B cell (primary cell): Measurements from ENCODE around the gene CLDN2. TPM values are rescaled to one million over a fixed set of nuclear protein-coding genes. Genes with fewer than 3 reads are reported as not detected.

Source experiments
- ATAC-seq: fragments of 200-7000 bp; cut with Tn5 transposase; one replicate; pipeline ENCODE4 v1.10.0; 2021; ENCODE audit warnings: low read depth, mild to moderate bottlenecking, moderate number of reproducible peaks, moderate library complexity
- CTCF ChIA-PET: fragments of 350-600 bp; sonication (Branson Sonifier 250); formaldehyde crosslinking; loops from one replicate; lab custom pipeline; 2021; ENCODE audit warnings: antibody characterized with exemption, inconsistent platforms; lab: Charles Lee
- POLR2A ChIA-PET: fragments of 350-600 bp; sonication (Branson Sonifier 250); formaldehyde crosslinking; loops from one replicate; lab custom pipeline; 2021; ENCODE audit warnings: antibody characterized with exemption; lab: Charles Lee
- DNase-seq: peaks from one replicate; pipeline ENCODE4 v3.0.0; 2013
- H2AFZ ChIP-seq: 2 replicates; pipeline ENCODE4 v1.6.1; 2012; ENCODE audit warnings: mild to moderate bottlenecking, low read depth, low read length; ENCODE audit not compliant: insufficient read depth, poor library complexity, severe bottlenecking
- H3K27ac ChIP-seq, 2 donors: 1 replicate in 1 of 2; 2 replicates in 1 of 2; pipeline ENCODE4 v1.5.1; 2012 to 2013; ENCODE audit warnings: low read length in 2 of 2, mild to moderate bottlenecking in 2 of 2, moderate library complexity in 1 of 2
- H3K27me3 ChIP-seq, 4 experiments: fragments of 200-600 bp in 1 of 4; sonication (generic) in 1 of 4; replicated peaks in 1 of 4; 1 replicate in 2 of 4; 2 replicates in 2 of 4; pipeline versions ENCODE4 v1.6.1 to v1.7.0; 2013 to 2016; ENCODE audit warnings: low read length in 3 of 4, mild to moderate bottlenecking in 2 of 4, mixed read lengths in 1 of 4, moderate library complexity in 1 of 4; ENCODE audit not compliant: insufficient read depth in 4 of 4, control insufficient read depth in 3 of 4; ENCODE audit errors: control extremely low read depth in 1 of 4
- H3K36me3 ChIP-seq, 2 experiments: replicated peaks in 1 of 2; 1 replicate in 1 of 2; 2 replicates in 1 of 2; pipeline versions ENCODE4 v1.6.1 to v1.7.1; 2013; ENCODE audit warnings: low read length in 1 of 2; ENCODE audit not compliant: insufficient read depth in 2 of 2, control insufficient read depth in 1 of 2; ENCODE audit errors: control extremely low read depth in 1 of 2, extremely low read depth in 1 of 2
- H3K4me1 ChIP-seq, 2 donors: fragments of 200-600 bp in 1 of 2; sonication (generic) in 1 of 2; 1 replicate in 1 of 2; 2 replicates in 1 of 2; pipeline versions ENCODE4 v1.5.1 to v1.6.1; 2013 to 2017; ENCODE audit warnings: low read length in 2 of 2; ENCODE audit not compliant: control insufficient read depth in 2 of 2, insufficient read depth in 2 of 2
- H3K4me2 ChIP-seq: replicated peaks from 2 replicates; pipeline ENCODE3; 2012; ENCODE audit warnings: mild to moderate bottlenecking, low read depth, low read length; ENCODE audit not compliant: poor library complexity, severe bottlenecking
- H3K4me3 ChIP-seq, 5 experiments: fragments of 200-600 bp in 1 of 5; sonication (generic) in 1 of 5; 1 replicate in 3 of 5; 2 replicates in 2 of 5; pipeline versions ENCODE4 v1.5.1 to v1.7.0; 2011 to 2016; ENCODE audit warnings: low read length in 4 of 5, mild to moderate bottlenecking in 4 of 5, low read depth in 2 of 5, control low read depth in 1 of 5, moderate library complexity in 1 of 5; ENCODE audit not compliant: insufficient read depth in 1 of 5; ENCODE audit errors: control extremely low read depth in 1 of 5, extremely low read depth in 1 of 5
- H3K79me2 ChIP-seq: fragments of 200-600 bp; sonication (generic); one replicate; pipeline ENCODE4 v1.6.0; 2016; ENCODE audit warnings: low read length; ENCODE audit not compliant: control insufficient read depth, insufficient read depth
- H3K9ac ChIP-seq: fragments of 200-600 bp; sonication (generic); 2 replicates; pipeline ENCODE4 v1.6.1; 2017; ENCODE audit warnings: mild to moderate bottlenecking, low read length, moderate library complexity
- H3K9me3 ChIP-seq, 3 donors: one replicate each; pipeline versions ENCODE4 v1.6.1 to v1.7.1; 2013; ENCODE audit warnings: low read length in 2 of 3; ENCODE audit not compliant: control insufficient read depth in 2 of 3, insufficient read depth in 1 of 3; ENCODE audit errors: control extremely low read depth in 1 of 3
- H4K20me1 ChIP-seq: 2 replicates; pipeline ENCODE4 v1.6.0; 2012; ENCODE audit warnings: mild to moderate bottlenecking, low read length; ENCODE audit not compliant: insufficient read depth, control insufficient read depth, poor library complexity, severe bottlenecking
- H3K27ac Mint-ChIP-seq: one replicate; pipeline ENCODE4 v1.8.0; 2021; ENCODE audit warnings: mixed read lengths
- H3K27me3 Mint-ChIP-seq: one replicate; pipeline ENCODE4 v1.8.0; 2021; ENCODE audit warnings: mixed read lengths
- H3K4me1 Mint-ChIP-seq: one replicate; pipeline ENCODE4 v1.8.0; 2021; ENCODE audit warnings: mixed read lengths
- H3K4me3 Mint-ChIP-seq: one replicate; pipeline ENCODE4 v1.8.0; 2021; ENCODE audit warnings: mixed read lengths
- H3K9me3 Mint-ChIP-seq: one replicate; pipeline ENCODE4 v1.8.0; 2022; ENCODE audit warnings: mixed read lengths; ENCODE audit not compliant: insufficient read depth
- EZH2 ChIP-seq: IDR thresholded peaks from 2 replicates; pipeline ENCODE4 v1.6.1; 2012; ENCODE audit warnings: borderline replicate concordance, low read depth, mild to moderate bottlenecking, moderate library complexity, low read length; ENCODE audit not compliant: insufficient read depth, poor library complexity, severe bottlenecking
- whole genome bisulfite sequencing: methylation state at CpG from one replicate; pipeline ENCODE4 v1.1.5; 2013; ENCODE audit warnings: missing lambda C conversion rate; ENCODE audit not compliant: insufficient coverage; 5-methylcytosine and 5-hydroxymethylcytosine counted together
- intact Hi-C: fragments of 100-400 bp; cut with micrococcal nuclease; formaldehyde crosslinking; loops from one replicate; pipeline ENCODE4 v1.10.0; 2022
- polyA plus RNA-seq: library from polyadenylated mRNA; depleted of rRNA; stranded (reverse); fragments of >200 nt; gene quantifications from 2 replicates; pipeline ENCODE4 v1.2.3, GENCODE V29; 2012
- total RNA-seq, 2 donors: library from RNA; stranded (reverse); fragments of 120-200 nt in 1 of 2; gene quantifications; 1 replicate in 1 of 2; 2 replicates in 1 of 2; pipeline versions ENCODE4 v1.2.3 to v1.2.4, GENCODE V29; 2013 to 2022
- TF ChIP-seq, protein P1 (sequence below): fragments of 200-600 bp; IDR thresholded peaks from one replicate; pipeline ENCODE4 v1.8.0; 2022; ENCODE audit warnings: antibody characterized with exemption, mild to moderate bottlenecking

Gene CLDN2
- total and polyA plus RNA-seq, 2 donors (not counting 1 experiment from before 2014, with no cell fraction given), result not detected

DNA sequence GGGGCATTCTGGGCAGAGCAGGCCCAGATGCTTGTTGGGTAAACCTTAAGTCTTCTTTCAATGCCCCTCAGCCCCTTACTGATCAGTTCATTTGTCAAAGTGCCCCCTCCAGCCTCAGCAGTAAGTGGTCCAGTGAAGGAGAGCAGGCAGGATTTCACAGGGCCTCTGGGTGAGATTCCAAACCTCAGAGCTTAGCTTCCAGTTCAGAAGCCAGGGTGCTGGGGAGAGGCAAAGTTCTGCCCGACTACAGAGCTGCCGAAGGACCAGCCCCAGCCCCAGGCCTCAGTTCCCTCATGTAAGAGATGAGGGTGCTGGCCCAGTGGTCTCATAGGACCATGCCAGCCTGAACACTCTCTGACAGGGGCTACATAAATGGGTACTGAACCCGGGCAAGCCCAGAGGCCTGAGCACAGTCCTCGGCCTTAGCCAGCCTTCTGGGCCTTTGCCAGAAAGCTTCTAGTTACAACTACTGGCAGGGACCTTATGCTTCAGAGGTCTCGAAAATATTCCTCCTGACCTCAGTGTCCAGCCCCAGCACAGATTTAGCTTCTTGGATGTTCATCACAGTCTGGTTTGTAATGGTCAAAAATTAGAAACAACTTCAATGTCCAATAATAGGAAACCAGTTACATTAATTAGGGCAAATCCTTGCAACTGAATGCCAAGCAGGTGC, 16.2 kb upstream of the CLDN2 start:
- H3K36me3 ChIP-seq, result no peaks in the 10 kb centered on the region
- no peak overlapping the region for H3K27ac ChIP-seq
- WGBS, result 90% methylated on average over 2 of the region's 5 CpGs
- H3K9ac ChIP-seq, result no peak overlapping the region
- H3K4me3 Mint-ChIP-seq, result no peak overlapping the region
- POLR2A ChIA-PET, result no interaction called here
- H3K4me3 ChIP-seq, result no peak overlapping the region
- no peak overlapping the region for H3K4me2 ChIP-seq
- ATAC-seq (no peak), DNase-seq (no peak)
- H3K27me3 ChIP-seq, result no peaks in the 10 kb centered on the region
- no peak overlapping the region for H2AFZ ChIP-seq
- no peaks in the 10 kb centered on the region for H3K79me2 ChIP-seq
- no peaks in the 10 kb centered on the region for H3K9me3 Mint-ChIP-seq
- no peaks in the 10 kb centered on the region for H3K27me3 Mint-ChIP-seq
- H3K27ac Mint-ChIP-seq, result no peak overlapping the region
- CTCF ChIA-PET, result interaction anchor here (2.3 kb wide), 1 partner anchor 10 kb away, joined by 10 read pairs; no protein-coding TSS in a partner anchor
- TF ChIP-seq, protein P1, sequence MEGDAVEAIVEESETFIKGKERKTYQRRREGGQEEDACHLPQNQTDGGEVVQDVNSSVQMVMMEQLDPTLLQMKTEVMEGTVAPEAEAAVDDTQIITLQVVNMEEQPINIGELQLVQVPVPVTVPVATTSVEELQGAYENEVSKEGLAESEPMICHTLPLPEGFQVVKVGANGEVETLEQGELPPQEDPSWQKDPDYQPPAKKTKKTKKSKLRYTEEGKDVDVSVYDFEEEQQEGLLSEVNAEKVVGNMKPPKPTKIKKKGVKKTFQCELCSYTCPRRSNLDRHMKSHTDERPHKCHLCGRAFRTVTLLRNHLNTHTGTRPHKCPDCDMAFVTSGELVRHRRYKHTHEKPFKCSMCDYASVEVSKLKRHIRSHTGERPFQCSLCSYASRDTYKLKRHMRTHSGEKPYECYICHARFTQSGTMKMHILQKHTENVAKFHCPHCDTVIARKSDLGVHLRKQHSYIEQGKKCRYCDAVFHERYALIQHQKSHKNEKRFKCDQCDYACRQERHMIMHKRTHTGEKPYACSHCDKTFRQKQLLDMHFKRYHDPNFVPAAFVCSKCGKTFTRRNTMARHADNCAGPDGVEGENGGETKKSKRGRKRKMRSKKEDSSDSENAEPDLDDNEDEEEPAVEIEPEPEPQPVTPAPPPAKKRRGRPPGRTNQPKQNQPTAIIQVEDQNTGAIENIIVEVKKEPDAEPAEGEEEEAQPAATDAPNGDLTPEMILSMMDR, result no peak
- TF ChIP-seq EZH2, result no peak
- intact Hi-C loops, result no loop called here
- no peaks in the 10 kb centered on the region for H3K4me1 ChIP-seq
- H3K4me1 Mint-ChIP-seq, result no peaks in the 10 kb centered on the region
- no peaks in the 10 kb centered on the region for H3K9me3 ChIP-seq
- no peaks in the 10 kb centered on the region for H4K20me1 ChIP-seq

DNA sequence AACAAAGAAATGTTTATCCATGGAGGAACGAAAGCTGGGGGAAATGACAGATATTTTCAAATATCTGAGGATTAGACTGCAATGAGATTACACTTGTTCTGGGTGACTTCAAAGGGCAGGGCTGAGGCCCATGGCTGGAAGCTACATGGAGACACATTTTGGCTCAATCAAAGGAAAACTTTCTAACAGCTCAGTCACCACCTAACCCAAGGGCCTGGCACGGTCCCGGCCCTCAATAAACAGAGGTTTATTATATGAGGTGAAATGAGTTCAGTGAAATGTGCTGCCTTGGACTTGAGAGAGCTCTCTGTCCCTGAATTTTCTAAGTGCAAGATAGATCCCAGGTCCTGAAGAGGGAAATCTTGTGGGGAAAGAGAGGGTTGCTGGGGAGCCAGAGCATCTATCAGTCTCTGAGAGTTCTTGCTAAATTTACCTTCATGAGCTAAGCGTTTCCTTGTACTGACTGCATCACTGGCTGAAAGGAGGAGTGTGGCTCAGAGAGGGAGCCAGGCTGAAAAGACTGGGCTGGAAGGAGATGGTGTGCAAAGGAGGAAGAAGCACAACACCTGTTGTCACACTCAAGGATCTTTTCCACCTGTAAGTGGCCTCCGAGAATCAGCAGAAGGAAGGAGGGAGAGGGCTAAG, 15.0 kb upstream of the CLDN2 start:
- Histone ChIP-seq H3K27me3 (no peaks in the 10 kb centered on the region), H3K36me3 (no peaks in the 10 kb centered on the region), H3K9ac (no peak overlapping the region), H3K27ac (no peak overlapping the region), H3K9me3 (no peaks in the 10 kb centered on the region), H4K20me1 (no peaks in the 10 kb centered on the region), H3K4me1 (no peaks in the 10 kb centered on the region), H3K79me2 (no peaks in the 10 kb centered on the region), H3K4me2 (no peak overlapping the region), H2AFZ (no peak overlapping the region), H3K4me3 (no peak overlapping the region)
- WGBS, result no CpG with 5 or more reads among the region's 5 CpGs
- Mint-ChIP-seq H3K4me3 (no peak overlapping the region), H3K27me3 (no peaks in the 10 kb centered on the region), H3K4me1 (no peaks in the 10 kb centered on the region), H3K9me3 (no peaks in the 10 kb centered on the region), H3K27ac (no peak overlapping the region)
- POLR2A ChIA-PET, result no interaction called here
- intact Hi-C loops, result no loop called here
- DNase-seq, result no peak
- CTCF ChIA-PET, result interaction anchor here (2.3 kb wide), 1 partner anchor 11 kb away, joined by 10 read pairs; no protein-coding TSS in a partner anchor
- no peak for ATAC-seq
- TF ChIP-seq, protein P1, result no peak
- no peak for TF ChIP-seq EZH2
